ENCODE results near the gene BRMS1.
"Not testable (repeated sequence)": the region's sequence is repeated elsewhere in the genome, so short reads cannot be mapped to it uniquely, and the experiment has no call there.

BRMS1 gene

GRCh38 chr11:66386171-66387069 is 41.5 kb upstream of the BRMS1 start:
- no peaks in the 10 kb centered on the region for H3K36me3 ChIP-seq (ENCODE audit: control insufficient read depth in 1 of 2, insufficient read depth in 2 of 2, low read depth in 1 of 2, low read length in 2 of 2)
- WGBS = 10% methylated on average over 18 of the region's 20 CpGs
- peak overlapping the region in 1 of 2 experiments; percentile 72 for H3K4me3 ChIP-seq (ENCODE audit: insufficient read depth in 1 of 2, low read depth in 1 of 2, low read length in 2 of 2)
- H3K4me2 ChIP-seq (ENCODE audit: low read length, poor library complexity, severe bottlenecking) = peak overlapping the region; percentile 65
- H3K27ac ChIP-seq (ENCODE audit: low read length, poor library complexity, severe bottlenecking) = no peak overlapping the region
- peaks cover 4% of the 10 kb centered on the region for H3K4me1 ChIP-seq (ENCODE audit: control insufficient read depth, insufficient read depth, low read depth, low read length)
- H3K18ac ChIP-seq (ENCODE audit: low read depth in 1 of 2, low read length in 2 of 2) = peak overlapping the region in 1 of 2 experiments; percentile 62
- H3K27me3 ChIP-seq (ENCODE audit: control insufficient read depth in 1 of 2, insufficient read depth in 1 of 2, low read length in 2 of 2) = peaks cover 0 to 16% of the 10 kb centered on the region in 2 experiments
- no peak overlapping the region for H3K14ac ChIP-seq (ENCODE audit: low read length in 2 of 2)
- peak; percentile 86 for DNase-seq
- no peak overlapping the region for H3K23ac ChIP-seq (ENCODE audit: low read length in 2 of 2)
- H3K4ac ChIP-seq (ENCODE audit: low read depth in 1 of 2, low read length in 2 of 2) = no peak overlapping the region
- no peak overlapping the region for H2BK12ac ChIP-seq (ENCODE audit: low read length in 2 of 2)
- peak overlapping the region; percentile 69 for H2AFZ ChIP-seq (ENCODE audit: low read depth, low read length)
- no peak overlapping the region for H2BK15ac ChIP-seq (ENCODE audit: low read depth, poor library complexity, severe bottlenecking)
- H3K9me3 ChIP-seq (ENCODE audit: control insufficient read depth, low read length) = no peaks in the 10 kb centered on the region
- no peak overlapping the region for H2BK120ac ChIP-seq (ENCODE audit: low read depth, low read length)
- no peak overlapping the region for H4K8ac ChIP-seq (ENCODE audit: low read length)
- no peak overlapping the region for H4K91ac ChIP-seq (ENCODE audit: low read length)
- H3K9ac ChIP-seq (ENCODE audit: low read length) = peak overlapping the region; percentile 78
- H3K79me1 ChIP-seq (replicated peaks; ENCODE audit: low read length, poor library complexity, severe bottlenecking) = no peaks in the 10 kb centered on the region
- no peak overlapping the region for H2BK5ac ChIP-seq (ENCODE audit: low read depth, low read length, poor library complexity, severe bottlenecking)
- no peak overlapping the region for H2AK5ac ChIP-seq (ENCODE audit: low read length, severe bottlenecking)

- H4K91ac ChIP-seq (ENCODE audit: low read length); H3K27ac ChIP-seq (ENCODE audit: low read length, poor library complexity, severe bottlenecking); H4K8ac ChIP-seq (ENCODE audit: low read length); H3K4ac ChIP-seq (ENCODE audit: low read depth in 1 of 2, low read length in 2 of 2); H3K4me2 ChIP-seq (ENCODE audit: low read length, poor library complexity, severe bottlenecking); H3K79me1 ChIP-seq (replicated peaks; ENCODE audit: low read length, poor library complexity, severe bottlenecking); H3K27me3 ChIP-seq (ENCODE audit: control insufficient read depth in 1 of 2, insufficient read depth in 1 of 2, low read length in 2 of 2); H3K4me3 ChIP-seq (ENCODE audit: insufficient read depth in 1 of 2, low read depth in 1 of 2, low read length in 2 of 2); H3K36me3 ChIP-seq (ENCODE audit: control insufficient read depth in 1 of 2, insufficient read depth in 2 of 2, low read depth in 1 of 2, low read length in 2 of 2); H2AK5ac ChIP-seq (ENCODE audit: low read length, severe bottlenecking); H2BK5ac ChIP-seq (ENCODE audit: low read depth, low read length, poor library complexity, severe bottlenecking); H2BK120ac ChIP-seq (ENCODE audit: low read depth, low read length); H3K9me3 ChIP-seq (ENCODE audit: control insufficient read depth, low read length); H3K4me1 ChIP-seq (ENCODE audit: control insufficient read depth, insufficient read depth, low read depth, low read length); H3K23ac ChIP-seq (ENCODE audit: low read length in 2 of 2); H2AFZ ChIP-seq (ENCODE audit: low read depth, low read length); H3K18ac ChIP-seq (ENCODE audit: low read depth in 1 of 2, low read length in 2 of 2); DNase-seq; H3K14ac ChIP-seq (ENCODE audit: low read length in 2 of 2); H3K9ac ChIP-seq (ENCODE audit: low read length); H2BK15ac ChIP-seq (ENCODE audit: low read depth, poor library complexity, severe bottlenecking); H2BK12ac ChIP-seq (ENCODE audit: low read length in 2 of 2): not testable (repeated sequence)
- WGBS = 97% methylated on average over 13 of the region's 13 CpGs
These were observed 39.4 kb upstream of the BRMS1 start for GRCh38 chr11:66384316-66384715.

- H3K79me1 ChIP-seq (replicated peaks; ENCODE audit: low read length, poor library complexity, severe bottlenecking); H3K4me3 ChIP-seq (ENCODE audit: insufficient read depth in 1 of 2, low read depth in 1 of 2, low read length in 2 of 2); H3K23ac ChIP-seq (ENCODE audit: low read length in 2 of 2); H3K27ac ChIP-seq (ENCODE audit: low read length, poor library complexity, severe bottlenecking); H3K14ac ChIP-seq (ENCODE audit: low read length in 2 of 2); H2BK120ac ChIP-seq (ENCODE audit: low read depth, low read length); H2BK12ac ChIP-seq (ENCODE audit: low read length in 2 of 2); H3K4me1 ChIP-seq (ENCODE audit: control insufficient read depth, insufficient read depth, low read depth, low read length); H2BK15ac ChIP-seq (ENCODE audit: low read depth, poor library complexity, severe bottlenecking); H3K4ac ChIP-seq (ENCODE audit: low read depth in 1 of 2, low read length in 2 of 2); H4K91ac ChIP-seq (ENCODE audit: low read length); H3K36me3 ChIP-seq (ENCODE audit: control insufficient read depth in 1 of 2, insufficient read depth in 2 of 2, low read depth in 1 of 2, low read length in 2 of 2); H3K9me3 ChIP-seq (ENCODE audit: control insufficient read depth, low read length); H2BK5ac ChIP-seq (ENCODE audit: low read depth, low read length, poor library complexity, severe bottlenecking); H3K18ac ChIP-seq (ENCODE audit: low read depth in 1 of 2, low read length in 2 of 2); H3K4me2 ChIP-seq (ENCODE audit: low read length, poor library complexity, severe bottlenecking); H2AFZ ChIP-seq (ENCODE audit: low read depth, low read length); DNase-seq; H2AK5ac ChIP-seq (ENCODE audit: low read length, severe bottlenecking); H4K8ac ChIP-seq (ENCODE audit: low read length); H3K9ac ChIP-seq (ENCODE audit: low read length): not testable (repeated sequence)
- 52% methylated on average over 7 of the region's 7 CpGs for WGBS
- peaks cover 0 to 10% of the 10 kb centered on the region in 2 experiments for H3K27me3 ChIP-seq (ENCODE audit: control insufficient read depth in 1 of 2, insufficient read depth in 1 of 2, low read length in 2 of 2)
These were observed 35.4 kb upstream of the BRMS1 start for GRCh38 chr11:66380264-66380663.

- H2BK5ac ChIP-seq (ENCODE audit: low read depth, low read length, poor library complexity, severe bottlenecking); H2BK120ac ChIP-seq (ENCODE audit: low read depth, low read length); H2BK15ac ChIP-seq (ENCODE audit: low read depth, poor library complexity, severe bottlenecking); H3K36me3 ChIP-seq (ENCODE audit: control insufficient read depth in 1 of 2, insufficient read depth in 2 of 2, low read depth in 1 of 2, low read length in 2 of 2); H3K9me3 ChIP-seq (ENCODE audit: control insufficient read depth, low read length); H3K23ac ChIP-seq (ENCODE audit: low read length in 2 of 2); H3K4ac ChIP-seq (ENCODE audit: low read depth in 1 of 2, low read length in 2 of 2); H2BK12ac ChIP-seq (ENCODE audit: low read length in 2 of 2); H2AFZ ChIP-seq (ENCODE audit: low read depth, low read length); H3K4me2 ChIP-seq (ENCODE audit: low read length, poor library complexity, severe bottlenecking); H3K14ac ChIP-seq (ENCODE audit: low read length in 2 of 2); H4K91ac ChIP-seq (ENCODE audit: low read length); DNase-seq; H3K9ac ChIP-seq (ENCODE audit: low read length); H3K4me3 ChIP-seq (ENCODE audit: insufficient read depth in 1 of 2, low read depth in 1 of 2, low read length in 2 of 2); H4K8ac ChIP-seq (ENCODE audit: low read length); H3K18ac ChIP-seq (ENCODE audit: low read depth in 1 of 2, low read length in 2 of 2); H3K79me1 ChIP-seq (replicated peaks; ENCODE audit: low read length, poor library complexity, severe bottlenecking); H3K27ac ChIP-seq (ENCODE audit: low read length, poor library complexity, severe bottlenecking); H2AK5ac ChIP-seq (ENCODE audit: low read length, severe bottlenecking): not testable (repeated sequence)
- Histone ChIP-seq H3K4me1 (ENCODE audit: control insufficient read depth, insufficient read depth, low read depth, low read length) (peaks cover 26% of the 10 kb centered on the region), H3K27me3 (ENCODE audit: control insufficient read depth in 1 of 2, insufficient read depth in 1 of 2, low read length in 2 of 2) (peaks cover 0 to 27% of the 10 kb centered on the region in 2 experiments)
- WGBS = 90% methylated on average over 8 of the region's 9 CpGs
These were observed 28.9 kb upstream of the BRMS1 start for GRCh38 chr11:66373690-66374287.
